Measurements from ENCODE around the gene KMT2D.
A peak's percentile ranks its signal among the peaks of the same experiment; 100 is the strongest.

The KMT2D gene

DNA sequence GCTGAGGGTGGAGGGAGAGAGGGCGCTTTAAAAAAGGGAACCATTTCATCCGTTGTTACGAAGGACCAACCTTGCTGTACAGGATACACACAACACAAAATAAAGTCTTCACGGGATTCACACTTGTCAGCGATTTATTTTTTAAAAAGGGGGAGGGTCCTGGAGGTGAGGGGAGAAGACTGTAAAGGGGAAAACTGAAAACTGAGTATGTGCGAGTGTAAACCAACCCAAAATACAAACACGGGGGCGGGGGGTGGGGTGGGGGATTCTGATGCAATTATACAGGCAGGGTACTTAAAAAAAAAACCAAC lies 41.5 kb downstream of the KMT2D start:
- H3K4me3 ChIP-seq (ENCODE audit: control insufficient read depth, low read depth, low read length): peak overlapping the region; percentile 48
- no peak for TF ChIP-seq CTCF (IDR thresholded peaks at IDR 0.05; ENCODE audit: control insufficient read depth, insufficient read depth, low read depth, low read length, missing control alignments)
- no peak for DNase-seq (ENCODE audit: low read depth)

GRCh38 chr12:49018261-49019119 lies 42.1 kb downstream of the KMT2D start, which contains the start of gene PRKAG1:
Gene PRKAG1, minus strand, starts transcription at chr12:49018776. Its CDS starts 36 bp downstream, at chr12:49018740.
- H3K4me3 ChIP-seq (ENCODE audit: control insufficient read depth, low read depth, low read length): peak within 1 kb of the TSS; percentile 48
- peak; percentile 86 for DNase-seq (ENCODE audit: low read depth)
- TF ChIP-seq CTCF (IDR thresholded peaks at IDR 0.05; ENCODE audit: control insufficient read depth, insufficient read depth, low read depth, low read length, missing control alignments): peak; percentile 69

- DNase-seq (ENCODE audit: low read depth): no peak
- peak overlapping the region; percentile 48 for H3K4me3 ChIP-seq (ENCODE audit: control insufficient read depth, low read depth, low read length)
- TF ChIP-seq CTCF (IDR thresholded peaks at IDR 0.05; ENCODE audit: control insufficient read depth, insufficient read depth, low read depth, low read length, missing control alignments): no peak
Measured at GRCh38 chr12:49017891-49018260, 42.7 kb downstream of the KMT2D start.

DNA sequence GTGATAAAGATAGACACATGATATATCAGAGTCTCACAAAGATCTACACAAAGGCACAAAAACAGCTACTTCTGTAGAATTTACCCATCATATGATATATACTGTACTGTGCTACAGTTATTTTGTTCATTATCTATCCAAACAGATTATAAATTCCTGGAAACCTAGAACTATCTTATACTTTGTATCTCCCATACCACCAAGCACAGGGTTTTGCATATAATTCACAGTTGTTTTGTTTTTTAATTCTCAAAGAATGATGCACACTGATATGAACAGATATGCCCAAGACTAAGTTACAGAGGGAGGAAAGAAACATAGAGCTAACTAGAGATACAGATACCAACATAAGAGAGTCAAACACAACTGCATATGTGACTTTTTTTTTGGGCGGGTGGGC lies 45.4 kb downstream of the KMT2D start:
- no peak overlapping the region for H3K4me3 ChIP-seq (ENCODE audit: control insufficient read depth, low read depth, low read length)
- DNase-seq (ENCODE audit: low read depth): no peak
- no peak for TF ChIP-seq CTCF (IDR thresholded peaks at IDR 0.05; ENCODE audit: control insufficient read depth, insufficient read depth, low read depth, low read length, missing control alignments)

- no peak for DNase-seq (ENCODE audit: low read depth)
- no peak overlapping the region for H3K4me3 ChIP-seq (ENCODE audit: control insufficient read depth, low read depth, low read length)
- peak; percentile 40 for TF ChIP-seq CTCF (IDR thresholded peaks at IDR 0.05; ENCODE audit: control insufficient read depth, insufficient read depth, low read depth, low read length, missing control alignments)
Measured at GRCh38 chr12:49014547-49014946, 46.0 kb downstream of the KMT2D start.

- TF ChIP-seq CTCF (IDR thresholded peaks at IDR 0.05; ENCODE audit: control insufficient read depth, insufficient read depth, low read depth, low read length, missing control alignments): no peak
- H3K4me3 ChIP-seq (ENCODE audit: control insufficient read depth, low read depth, low read length): no peak overlapping the region
- DNase-seq (ENCODE audit: low read depth): no peak
Measured at GRCh38 chr12:49013428-49013827, 47.2 kb downstream of the KMT2D start.
